Right lobe of liver (tissue), 6 donors: Measurements from ENCODE around the gene CRISPLD2. TPM values are rescaled to one million over a fixed set of nuclear protein-coding genes. Genes with fewer than 3 reads are reported as not detected.

Source experiments
- ATAC-seq, 4 donors: fragments of 200-7000 bp; cut with Tn5 transposase; one replicate each; pipeline ENCODE4 v1.9.1; 2020; ENCODE audit warnings: mild to moderate bottlenecking in 4 of 4, moderate library complexity in 4 of 4
- DNase-seq, 3 donors: peaks; one replicate each; pipeline ENCODE4 v3.0.0-alpha.2; 2020
- H3K27ac ChIP-seq, 3 donors: fragments of 200-600 bp; one replicate each; pipeline ENCODE4 v1.8.0; 2022
- H3K27me3 ChIP-seq, 2 donors: fragments of 200-600 bp; one replicate each; pipeline ENCODE4 v1.8.0; 2022
- H3K36me3 ChIP-seq, 4 donors: fragments of 200-600 bp; sonication (generic) in 1 of 4; one replicate each; pipeline versions ENCODE4 v1.5.1 to v1.8.0; 2017 to 2022; ENCODE audit warnings: control low read depth in 1 of 4
- H3K4me1 ChIP-seq, 4 donors: fragments of 200-600 bp; sonication (generic) in 1 of 4; one replicate each; pipeline versions ENCODE4 v1.5.1 to v1.8.0; 2017 to 2022; ENCODE audit warnings: control low read depth in 1 of 4
- H3K4me3 ChIP-seq, 3 donors: fragments of 200-600 bp; one replicate each; pipeline ENCODE4 v1.8.0; 2022
- H3K9me3 ChIP-seq, 4 donors: fragments of 200-600 bp; sonication (generic) in 1 of 4; one replicate each; pipeline versions ENCODE4 v1.5.1 to v1.8.0; 2017 to 2022; ENCODE audit warnings: control low read depth in 1 of 4
- POLR2A ChIP-seq: fragments of 450-650 bp; IDR thresholded peaks from one replicate; pipeline ENCODE4 v1.6.1; 2017; ENCODE audit warnings: antibody characterized with exemption, mild to moderate bottlenecking
- WGBS: methylation state at CpG from one replicate; pipeline ENCODE4 v1.1.6; 2018; ENCODE audit warnings: low coverage, low lambda C conversion rate; ENCODE audit not compliant: insufficient coverage; ENCODE audit errors: missing lambda C conversion rate; 5-methylcytosine and 5-hydroxymethylcytosine counted together
- intact Hi-C, 2 donors: fragments of 100-400 bp; cut with DNase I; formaldehyde crosslinking; loops; one replicate each; pipeline versions ENCODE4 v1.11.2 to v1.14.1; 2022
- total RNA-seq, 6 experiments: library from RNA; depleted of rRNA in 2 of 6; stranded (reverse); fragments of >200 nt in 2 of 6; fragmentation: NEBNext Ultra II Directional in 3 of 6; extraction: Animal tissue kit (Norgen Biotek cat#: 25700) in 3 of 6; gene quantifications; one replicate each; pipeline versions ENCODE4 v1.1.0 to v1.2.4, GENCODE V29; 2016 to 2023
- TF ChIP-seq, protein P1 (sequence below), 4 donors: fragments of 200-600 bp in 3 of 4; fragments of 450-650 bp in 1 of 4; IDR thresholded peaks; one replicate each; pipeline versions ENCODE4 v1.5.1 to v1.8.0; 2016 to 2022; ENCODE audit warnings: antibody characterized with exemption in 4 of 4, mild to moderate bottlenecking in 2 of 4
- donor health status: DM: no; HTN: yes; CAD: no.
- donor health status: DM: no; HTN: no; CAD: no.
- donor health status: DM: no; HTN: no; CAD: no.
- donor health status: DM: no; HTN: yes; CAD: no.
- donor health status: DM: no; HTN: yes; CAD: no.

Gene CRISPLD2
- total RNA-seq, 6 experiments from 2014 or later: 2.9 to 14.8 (median 8.9) TPM

DNA sequence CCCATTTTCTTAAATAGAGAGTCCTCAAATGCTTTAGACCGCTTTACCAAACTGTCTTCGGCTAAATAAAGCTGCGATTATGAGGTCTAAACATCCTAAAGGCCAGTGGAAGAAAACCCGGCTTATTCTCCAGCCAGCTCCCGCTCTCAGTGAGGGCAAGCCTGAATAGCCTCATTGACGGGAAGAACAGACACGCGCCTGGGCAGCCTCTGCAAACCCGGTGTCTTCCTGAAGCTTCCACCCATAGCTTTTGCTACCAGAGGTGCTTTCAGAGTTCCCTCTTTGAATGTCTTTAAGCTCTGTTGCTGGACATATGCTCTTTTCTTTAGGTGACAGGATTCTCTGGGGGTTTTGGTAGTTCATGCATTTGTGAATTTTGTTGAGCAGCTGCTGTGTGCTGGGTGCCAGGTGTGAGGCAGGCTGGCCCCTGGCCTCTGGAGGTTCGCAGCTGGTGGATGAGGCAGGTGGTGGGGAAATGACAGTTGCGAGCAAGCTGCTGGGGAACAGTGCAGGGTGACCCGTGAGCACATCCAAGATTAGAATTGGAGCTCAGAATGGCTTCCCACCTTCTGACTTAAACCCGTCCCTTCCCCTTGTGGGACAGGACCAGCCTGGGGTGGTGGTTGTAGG, 44.7 kb downstream of the CRISPLD2 start:
- no peak overlapping the region for H3K27ac ChIP-seq
- intact Hi-C loops: no loop called here
- DNase-seq (no peak), ATAC-seq (no peak)
- H3K4me1 ChIP-seq: no peaks in the 10 kb centered on the region
- H3K4me3 ChIP-seq: no peak overlapping the region
- no peaks in the 10 kb centered on the region for H3K36me3 ChIP-seq
- 88% methylated on average over 6 of the region's 13 CpGs for WGBS
- no peaks in the 10 kb centered on the region for H3K27me3 ChIP-seq
- TF ChIP-seq POLR2A: no peak
- TF ChIP-seq, protein P1, sequence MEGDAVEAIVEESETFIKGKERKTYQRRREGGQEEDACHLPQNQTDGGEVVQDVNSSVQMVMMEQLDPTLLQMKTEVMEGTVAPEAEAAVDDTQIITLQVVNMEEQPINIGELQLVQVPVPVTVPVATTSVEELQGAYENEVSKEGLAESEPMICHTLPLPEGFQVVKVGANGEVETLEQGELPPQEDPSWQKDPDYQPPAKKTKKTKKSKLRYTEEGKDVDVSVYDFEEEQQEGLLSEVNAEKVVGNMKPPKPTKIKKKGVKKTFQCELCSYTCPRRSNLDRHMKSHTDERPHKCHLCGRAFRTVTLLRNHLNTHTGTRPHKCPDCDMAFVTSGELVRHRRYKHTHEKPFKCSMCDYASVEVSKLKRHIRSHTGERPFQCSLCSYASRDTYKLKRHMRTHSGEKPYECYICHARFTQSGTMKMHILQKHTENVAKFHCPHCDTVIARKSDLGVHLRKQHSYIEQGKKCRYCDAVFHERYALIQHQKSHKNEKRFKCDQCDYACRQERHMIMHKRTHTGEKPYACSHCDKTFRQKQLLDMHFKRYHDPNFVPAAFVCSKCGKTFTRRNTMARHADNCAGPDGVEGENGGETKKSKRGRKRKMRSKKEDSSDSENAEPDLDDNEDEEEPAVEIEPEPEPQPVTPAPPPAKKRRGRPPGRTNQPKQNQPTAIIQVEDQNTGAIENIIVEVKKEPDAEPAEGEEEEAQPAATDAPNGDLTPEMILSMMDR (IDR thresholded peaks at IDR 0.05): no peak
- H3K9me3 ChIP-seq: peaks cover 0 to 4% (median 0%) of the 10 kb centered on the region in 4 donors

DNA sequence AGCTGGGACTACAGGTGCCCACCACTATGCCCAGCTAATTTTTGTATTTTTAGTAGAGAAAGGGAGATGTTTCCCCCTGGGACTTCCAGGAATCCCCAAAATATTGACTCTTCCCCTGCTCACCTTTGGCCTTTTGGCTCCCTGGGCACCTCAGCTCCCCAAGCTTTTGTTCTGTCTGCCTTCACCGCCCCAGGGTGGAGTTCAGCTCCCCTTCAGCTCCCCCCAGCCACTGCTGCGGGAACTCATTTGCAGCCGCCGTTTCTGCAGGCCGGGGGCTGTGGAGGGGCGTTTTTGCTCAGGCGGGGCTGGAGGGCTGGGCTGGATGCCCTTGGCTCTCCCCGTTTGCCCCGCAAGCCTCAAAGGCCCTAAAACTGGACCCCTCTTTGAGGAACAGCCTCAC, 47.9 kb downstream of the CRISPLD2 start:
- 76% methylated on average over 5 of the region's 9 CpGs for WGBS
- H3K9me3 ChIP-seq: no peaks in the 10 kb centered on the region
- H3K27ac ChIP-seq: no peak overlapping the region
- H3K36me3 ChIP-seq: no peaks in the 10 kb centered on the region
- no peak overlapping the region for H3K4me3 ChIP-seq
- no peaks in the 10 kb centered on the region for H3K4me1 ChIP-seq
- no peak for TF ChIP-seq POLR2A
- TF ChIP-seq, protein P1 (IDR thresholded peaks at IDR 0.05): no peak
- ATAC-seq: no peak
- H3K27me3 ChIP-seq: no peaks in the 10 kb centered on the region
- DNase-seq: no peak
- intact Hi-C loops: no loop called here

DNA sequence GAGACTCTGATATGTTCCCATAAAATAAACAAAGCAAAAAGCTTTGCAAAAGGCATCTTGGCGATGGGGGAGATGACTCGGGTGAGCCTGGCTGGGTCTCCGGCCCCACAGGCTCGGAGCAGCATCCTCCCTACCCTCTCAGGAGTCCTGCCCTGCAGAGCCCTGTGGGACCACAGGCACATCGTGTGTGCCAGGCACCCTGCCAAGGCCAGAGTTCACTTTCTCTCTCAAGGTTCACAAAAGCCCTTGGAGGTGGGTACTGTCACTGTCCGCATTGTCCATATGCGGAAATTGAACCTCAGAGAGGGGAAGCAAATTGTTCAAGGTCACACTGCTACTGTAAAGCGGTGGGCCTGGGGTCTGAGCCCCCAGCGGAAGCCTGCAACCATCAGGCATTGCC, 48.5 kb downstream of the CRISPLD2 start:
- ATAC-seq (peak; percentile 68 to 89 (median 86)), DNase-seq (peak in 2 of 3 donors; percentile 68 to 78)
- H3K27ac ChIP-seq: no peak overlapping the region
- no peaks in the 10 kb centered on the region for H3K9me3 ChIP-seq
- TF ChIP-seq POLR2A: no peak
- TF ChIP-seq, protein P1 (IDR thresholded peaks at IDR 0.05): no peak
- no peaks in the 10 kb centered on the region for H3K36me3 ChIP-seq
- intact Hi-C loops: no loop called here
- H3K4me1 ChIP-seq: no peaks in the 10 kb centered on the region
- no peaks in the 10 kb centered on the region for H3K27me3 ChIP-seq
- no peak overlapping the region for H3K4me3 ChIP-seq
- WGBS: 61% methylated on average over 5 of the region's 9 CpGs

DNA sequence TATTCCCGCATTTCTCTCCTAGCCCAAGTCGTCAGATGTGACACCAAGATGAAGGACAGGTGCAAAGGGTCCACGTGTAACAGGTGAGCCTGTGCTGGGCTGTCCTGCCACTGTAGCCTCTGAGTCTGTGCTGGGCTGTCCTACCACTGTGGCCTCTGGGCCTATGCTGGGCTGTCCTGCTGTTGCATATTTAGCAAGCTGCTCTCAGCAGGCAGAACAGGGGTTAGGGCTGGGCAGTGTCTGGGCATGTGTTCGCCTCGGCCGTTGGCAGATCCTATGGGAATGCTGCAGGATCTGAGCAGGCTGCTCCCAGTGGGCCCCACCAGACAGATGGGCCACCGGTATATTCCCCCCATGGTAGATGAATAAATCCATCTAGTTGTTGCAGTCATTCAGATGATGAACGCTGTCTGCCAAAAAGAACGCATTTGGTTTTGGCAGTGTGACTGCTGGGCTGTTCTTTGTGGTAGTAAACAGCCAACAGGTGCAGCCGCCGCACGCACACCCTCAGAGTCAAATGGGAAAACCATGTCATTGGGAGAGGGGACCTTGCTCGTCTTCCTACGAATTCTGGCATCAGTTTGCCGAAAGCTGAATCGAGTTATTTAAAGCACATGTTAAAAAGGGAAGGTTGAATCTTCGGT, 49.2 kb downstream of the CRISPLD2 start:
- no peaks in the 10 kb centered on the region for H3K4me1 ChIP-seq
- peak in 2 of 4 donors; percentile 26 to 39 for ATAC-seq
- no peaks in the 10 kb centered on the region for H3K36me3 ChIP-seq
- intact Hi-C loops: no loop called here
- H3K27ac ChIP-seq: no peak overlapping the region
- DNase-seq: no peak
- no peak for TF ChIP-seq POLR2A
- TF ChIP-seq, protein P1 (IDR thresholded peaks at IDR 0.05): no peak
- no peaks in the 10 kb centered on the region for H3K9me3 ChIP-seq
- no peaks in the 10 kb centered on the region for H3K27me3 ChIP-seq
- H3K4me3 ChIP-seq: no peak overlapping the region
- 84% methylated on average over 12 of the region's 17 CpGs for WGBS
